ENCODE data around the gene EIF2D. TPM values are rescaled to one million over a fixed set of nuclear protein-coding genes. Genes with fewer than 3 reads are reported as not detected.

EIF2D gene
- 41.3 and 45.4 TPM in 2 replicates for total RNA-seq (2012; rRNA removed)

DNA sequence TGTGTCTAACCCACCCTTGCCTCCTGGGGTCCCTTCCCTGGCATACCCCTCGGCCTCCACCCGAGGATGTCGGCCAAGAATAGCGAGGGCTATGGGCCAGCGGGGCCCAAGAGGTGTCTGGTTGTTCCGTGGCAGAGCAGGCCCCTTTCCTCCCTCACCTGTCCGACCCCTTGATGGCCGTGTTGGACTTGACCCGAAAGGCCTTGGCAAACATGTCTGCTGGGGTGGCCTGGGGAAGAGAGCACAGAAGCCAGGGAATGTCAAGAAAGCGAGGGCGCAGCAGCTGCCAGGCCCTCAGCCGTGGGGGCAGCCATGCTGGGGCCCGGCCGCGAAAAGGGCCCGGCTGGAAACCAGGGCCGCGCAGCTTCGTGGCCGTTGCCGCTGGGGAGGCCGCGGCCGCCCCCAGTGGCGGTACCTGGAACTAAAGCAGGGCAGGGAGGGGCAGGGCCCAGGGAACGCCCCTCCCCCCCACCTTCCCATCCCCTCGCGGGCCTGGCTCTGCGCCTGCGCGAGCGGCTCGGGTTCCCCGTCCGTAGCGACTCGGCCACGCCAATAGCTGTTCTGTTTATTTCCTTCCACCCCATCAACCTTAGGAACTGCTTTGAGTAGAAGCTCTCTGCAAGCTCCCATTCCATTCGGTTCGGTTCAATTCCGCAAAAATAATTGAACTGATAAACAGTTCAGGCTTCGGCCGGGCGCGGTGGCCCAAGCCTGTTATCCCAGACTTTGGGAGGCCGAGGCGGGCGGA is at the start of gene EIF2D:
Gene EIF2D (minus strand): TSS at position 337 of the 748 bp plus-strand sequence. CDS start 123 bp downstream, at position 214.
- Histone ChIP-seq H3K4me3 (ENCODE audit: low read length) (peak within 1 kb of the TSS; percentile 97), H3K9ac (ENCODE audit: low read depth, low read length) (peak within 1 kb of the TSS; percentile 95), H3K9me3 (replicated peaks; ENCODE audit: low read length) (no peaks in the 10 kb centered on the region), H3K36me3 (ENCODE audit: insufficient read depth, low read length) (peaks cover 7% of the 10 kb centered on the region), H3K27me3 (ENCODE audit: control insufficient read depth, insufficient read depth, low read length) (peaks cover 3% of the 10 kb centered on the region), H3K4me2 (ENCODE audit: low read length) (peak within 1 kb of the TSS; percentile 86), H3K4me1 (ENCODE audit: control insufficient read depth, insufficient read depth, low read length) (no peaks in the 10 kb centered on the region)

GRCh38 chr1:206661161-206661820 is 49.0 kb upstream of the EIF2D start:
- H3K4me1 ChIP-seq (ENCODE audit: control insufficient read depth, insufficient read depth, low read length), result peaks cover 8% of the 10 kb centered on the region
- H3K9me3 ChIP-seq (replicated peaks; ENCODE audit: low read length), result no peaks in the 10 kb centered on the region
- peaks cover 50% of the 10 kb centered on the region for H3K27me3 ChIP-seq (ENCODE audit: control insufficient read depth, insufficient read depth, low read length)
- no peak overlapping the region for H3K4me2 ChIP-seq (ENCODE audit: low read length)
- H3K36me3 ChIP-seq (ENCODE audit: insufficient read depth, low read length), result no peaks in the 10 kb centered on the region
- H3K4me3 ChIP-seq (ENCODE audit: low read length), result no peak overlapping the region
- H3K9ac ChIP-seq (ENCODE audit: low read depth, low read length), result no peak overlapping the region

DNA sequence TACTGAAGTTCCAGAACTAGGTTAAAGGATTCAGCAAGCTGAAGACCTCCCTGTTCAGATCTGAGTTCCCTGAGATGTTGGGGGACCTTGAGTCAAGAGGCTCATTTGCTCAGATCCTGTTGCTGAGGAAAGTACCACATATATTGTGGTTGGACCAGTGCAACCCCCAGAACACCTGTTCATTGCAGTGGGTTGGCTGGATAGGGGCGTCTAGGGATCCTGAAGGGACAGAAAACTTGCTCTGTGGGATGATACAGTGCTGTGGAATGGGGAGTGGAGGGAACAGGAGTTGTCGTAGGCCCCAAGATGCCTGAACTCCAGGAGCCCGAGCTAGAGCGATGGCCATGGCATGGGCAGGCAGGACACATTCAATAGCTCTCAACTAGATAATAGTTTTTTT is 47.9 kb upstream of the EIF2D start:
- Histone ChIP-seq H3K9ac (ENCODE audit: low read depth, low read length) (no peak overlapping the region), H3K4me1 (ENCODE audit: control insufficient read depth, insufficient read depth, low read length) (peaks cover 8% of the 10 kb centered on the region), H3K4me2 (ENCODE audit: low read length) (no peak overlapping the region), H3K4me3 (ENCODE audit: low read length) (no peak overlapping the region), H3K9me3 (replicated peaks; ENCODE audit: low read length) (no peaks in the 10 kb centered on the region), H3K27me3 (ENCODE audit: control insufficient read depth, insufficient read depth, low read length) (peaks cover 39% of the 10 kb centered on the region), H3K36me3 (ENCODE audit: insufficient read depth, low read length) (no peaks in the 10 kb centered on the region)

- Histone ChIP-seq H3K27me3 (ENCODE audit: control insufficient read depth, insufficient read depth, low read length) (peaks cover 31% of the 10 kb centered on the region), H3K4me1 (ENCODE audit: control insufficient read depth, insufficient read depth, low read length) (peaks cover 8% of the 10 kb centered on the region), H3K9me3 (replicated peaks; ENCODE audit: low read length) (no peaks in the 10 kb centered on the region)
These were observed 46.7 kb upstream of the EIF2D start for GRCh38 chr1:206658981-206659273.

DNA sequence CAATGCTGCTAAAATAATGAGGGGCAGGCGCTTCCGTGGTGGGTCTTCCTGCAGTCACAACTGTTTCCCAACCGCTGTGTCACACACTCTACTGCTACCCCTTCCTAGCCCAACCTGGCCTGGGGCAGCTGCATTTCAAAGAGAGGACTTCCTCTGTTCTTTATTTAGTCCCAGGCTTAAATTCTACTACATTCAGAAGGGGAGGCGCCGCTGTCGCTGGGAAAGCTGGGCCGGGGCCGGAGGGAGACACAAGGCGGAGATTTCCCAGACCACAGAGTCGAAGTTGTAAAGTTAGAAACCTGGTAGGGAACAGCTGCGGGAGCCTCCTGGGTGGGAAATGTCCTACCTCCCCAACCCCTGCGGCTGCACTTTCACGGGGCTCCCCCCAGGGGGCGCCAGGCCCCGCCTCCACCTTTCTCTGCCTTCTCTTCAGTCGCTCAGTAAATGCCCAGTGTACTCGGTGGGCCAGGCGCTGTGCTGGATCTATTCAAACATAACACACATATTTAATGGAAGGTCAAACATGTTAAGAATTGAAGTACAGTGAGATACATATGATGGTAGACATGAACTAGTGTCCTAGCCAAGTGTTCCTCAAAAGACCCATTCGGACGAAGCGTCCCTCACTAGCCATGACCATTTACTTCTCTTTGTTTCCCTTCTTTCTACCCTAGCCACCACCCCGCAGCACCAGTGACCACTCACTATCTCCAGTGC is 46.2 kb upstream of the EIF2D start:
- Histone ChIP-seq H3K4me2 (ENCODE audit: low read length) (no peak overlapping the region), H3K4me1 (ENCODE audit: control insufficient read depth, insufficient read depth, low read length) (peaks cover 8% of the 10 kb centered on the region), H3K9me3 (replicated peaks; ENCODE audit: low read length) (no peaks in the 10 kb centered on the region), H3K36me3 (ENCODE audit: insufficient read depth, low read length) (no peaks in the 10 kb centered on the region), H3K27me3 (ENCODE audit: control insufficient read depth, insufficient read depth, low read length) (peaks cover 26% of the 10 kb centered on the region), H3K9ac (ENCODE audit: low read depth, low read length) (no peak overlapping the region), H3K4me3 (ENCODE audit: low read length) (no peak overlapping the region)

More at GRCh38 chr1:206658981-206659273, 46.7 kb upstream of the EIF2D start:
- Histone ChIP-seq H3K4me2 (ENCODE audit: low read length) (no peak overlapping the region), H3K4me3 (ENCODE audit: low read length) (no peak overlapping the region), H3K9ac (ENCODE audit: low read depth, low read length) (no peak overlapping the region), H3K36me3 (ENCODE audit: insufficient read depth, low read length) (no peaks in the 10 kb centered on the region)

GRCh38 chr1:206657751-206658150 is 45.5 kb upstream of the EIF2D start:
- peaks cover 8% of the 10 kb centered on the region for H3K4me1 ChIP-seq (ENCODE audit: control insufficient read depth, insufficient read depth, low read length)

GRCh38 chr1:206656936-206657335 is 44.7 kb upstream of the EIF2D start:
- Histone ChIP-seq H3K4me1 (ENCODE audit: control insufficient read depth, insufficient read depth, low read length) (peaks cover 14% of the 10 kb centered on the region), H3K36me3 (ENCODE audit: insufficient read depth, low read length) (no peaks in the 10 kb centered on the region), H3K9ac (ENCODE audit: low read depth, low read length) (no peak overlapping the region), H3K4me3 (ENCODE audit: low read length) (no peak overlapping the region), H3K4me2 (ENCODE audit: low read length) (no peak overlapping the region), H3K9me3 (replicated peaks; ENCODE audit: low read length) (no peaks in the 10 kb centered on the region), H3K27me3 (ENCODE audit: control insufficient read depth, insufficient read depth, low read length) (peaks cover 12% of the 10 kb centered on the region)

More at GRCh38 chr1:206657751-206658150, 45.5 kb upstream of the EIF2D start:
- no peak overlapping the region for H3K9ac ChIP-seq (ENCODE audit: low read depth, low read length)
- H3K4me3 ChIP-seq (ENCODE audit: low read length), result no peak overlapping the region
- no peak overlapping the region for H3K4me2 ChIP-seq (ENCODE audit: low read length)
- H3K27me3 ChIP-seq (ENCODE audit: control insufficient read depth, insufficient read depth, low read length), result peaks cover 21% of the 10 kb centered on the region
- H3K36me3 ChIP-seq (ENCODE audit: insufficient read depth, low read length), result no peaks in the 10 kb centered on the region
- H3K9me3 ChIP-seq (replicated peaks; ENCODE audit: low read length), result no peaks in the 10 kb centered on the region

GRCh38 chr1:206655471-206655882 is 43.2 kb upstream of the EIF2D start:
- H3K9ac ChIP-seq (ENCODE audit: low read depth, low read length), result no peak overlapping the region
- H3K27me3 ChIP-seq (ENCODE audit: control insufficient read depth, insufficient read depth, low read length), result peaks cover 7% of the 10 kb centered on the region
- peaks cover 5% of the 10 kb centered on the region for H3K36me3 ChIP-seq (ENCODE audit: insufficient read depth, low read length)
- H3K4me3 ChIP-seq (ENCODE audit: low read length), result no peak overlapping the region
- H3K4me2 ChIP-seq (ENCODE audit: low read length), result no peak overlapping the region
- no peaks in the 10 kb centered on the region for H3K9me3 ChIP-seq (replicated peaks; ENCODE audit: low read length)
- H3K4me1 ChIP-seq (ENCODE audit: control insufficient read depth, insufficient read depth, low read length), result peaks cover 14% of the 10 kb centered on the region

DNA sequence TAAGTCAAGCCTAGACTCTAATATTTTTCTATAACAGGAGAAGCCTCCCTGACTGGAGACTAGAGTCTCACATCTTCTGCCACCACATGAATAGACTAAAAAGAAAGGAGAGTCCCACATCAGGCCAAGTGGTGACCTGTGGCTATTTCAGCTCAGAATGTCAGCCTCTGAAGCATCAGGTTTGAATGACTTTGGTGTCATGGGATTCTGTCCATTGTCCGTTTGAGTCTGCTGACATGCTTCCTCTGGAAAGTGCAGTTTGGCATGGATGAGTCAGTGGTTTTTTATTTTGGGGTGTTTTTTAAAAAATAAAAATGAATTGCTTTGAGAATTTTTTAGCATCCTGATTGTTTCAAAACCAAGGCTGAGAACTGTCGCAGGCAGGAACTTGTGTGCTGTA is 42.6 kb upstream of the EIF2D start:
- Histone ChIP-seq H3K9ac (ENCODE audit: low read depth, low read length) (no peak overlapping the region), H3K36me3 (ENCODE audit: insufficient read depth, low read length) (peaks cover 5% of the 10 kb centered on the region), H3K9me3 (replicated peaks; ENCODE audit: low read length) (no peaks in the 10 kb centered on the region), H3K4me1 (ENCODE audit: control insufficient read depth, insufficient read depth, low read length) (peaks cover 11% of the 10 kb centered on the region), H3K4me2 (ENCODE audit: low read length) (no peak overlapping the region), H3K4me3 (ENCODE audit: low read length) (no peak overlapping the region), H3K27me3 (ENCODE audit: control insufficient read depth, insufficient read depth, low read length) (peaks cover 7% of the 10 kb centered on the region)

DNA sequence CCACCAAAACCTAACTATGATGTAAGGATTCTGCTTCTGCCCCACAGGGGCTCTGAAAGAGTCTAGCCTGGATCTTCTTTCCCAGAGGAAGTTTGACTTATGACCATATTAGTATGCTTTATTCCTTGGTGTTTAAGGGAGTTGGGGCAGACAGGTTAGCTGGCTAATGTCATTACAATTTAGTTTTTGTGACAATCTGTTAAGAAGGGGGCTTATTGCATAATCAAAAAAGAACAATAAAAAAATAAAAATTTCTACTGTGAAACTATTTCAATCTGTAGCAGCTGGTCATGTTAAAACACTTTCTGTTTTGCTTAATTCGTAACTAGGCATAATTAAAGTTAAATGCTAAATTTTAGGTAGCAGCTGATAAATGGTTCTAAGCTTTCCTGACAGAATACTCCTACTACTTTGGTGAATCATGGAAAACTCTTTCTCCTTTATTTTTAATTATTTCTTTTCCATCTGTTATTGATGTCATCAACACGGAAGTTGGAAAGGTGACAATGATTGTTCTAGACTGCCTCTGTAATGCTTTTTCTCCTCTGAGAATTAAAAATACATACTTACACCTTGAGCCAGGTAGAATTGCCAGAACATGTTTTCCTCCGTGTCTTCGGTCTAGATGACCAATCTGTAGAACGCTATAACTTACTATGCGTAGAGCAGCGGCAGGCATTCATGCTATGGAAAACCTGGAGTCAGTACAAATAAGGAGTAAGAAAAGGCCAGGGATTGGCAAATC is 41.6 kb upstream of the EIF2D start:
- H3K4me3 ChIP-seq (ENCODE audit: low read length), result no peak overlapping the region
- H3K27me3 ChIP-seq (ENCODE audit: control insufficient read depth, insufficient read depth, low read length), result peaks cover 7% of the 10 kb centered on the region
- no peak overlapping the region for H3K9ac ChIP-seq (ENCODE audit: low read depth, low read length)
- H3K4me1 ChIP-seq (ENCODE audit: control insufficient read depth, insufficient read depth, low read length), result peaks cover 6% of the 10 kb centered on the region
- H3K36me3 ChIP-seq (ENCODE audit: insufficient read depth, low read length), result peaks cover 5% of the 10 kb centered on the region
- H3K4me2 ChIP-seq (ENCODE audit: low read length), result no peak overlapping the region
- H3K9me3 ChIP-seq (replicated peaks; ENCODE audit: low read length), result no peaks in the 10 kb centered on the region

All from skeletal muscle satellite cell (primary cell).